ENCODE measurements around the gene KLHL17.

- TF ChIP-seq CTCF (IDR thresholded peaks at IDR 0.05; ENCODE audit: low read length), result no peak
- TF ChIP-seq EZH2 (optimal IDR thresholded peaks at IDR 0.05; ENCODE audit: low read depth, low read length), result no peak
- no peak for TF ChIP-seq EZH2phosphoT487 (IDR thresholded peaks at IDR 0.05; ENCODE audit: low read length)
Observed at GRCh38 chr1:910881-911721, 49.3 kb upstream of the KLHL17 start.
